K562 (cell line): ENCODE results near the gene HUNK.

Source experiments
- E2F1 ChIP-seq: sonication (generic); formaldehyde crosslinking; IDR thresholded peaks from 2 replicates; pipeline ENCODE4 v1.8.1; 2023; ENCODE audit warnings: mild to moderate bottlenecking, missing genetic modification reagents, moderate library complexity
- ESRRB ChIP-seq: fragments of 250-450 bp; sonication (Bioruptor Pico); IDR thresholded peaks from 2 replicates; pipeline ENCODE4 v1.5.0; 2020; ENCODE audit warnings: mild to moderate bottlenecking, moderate library complexity, borderline replicate concordance
- GABPB1 ChIP-seq: sonication (generic); formaldehyde crosslinking; IDR thresholded peaks from 2 replicates; pipeline ENCODE4 v1.8.0; 2022; ENCODE audit warnings: mild to moderate bottlenecking, missing genetic modification reagents
- MAX ChIP-seq: sonication (generic); formaldehyde crosslinking; IDR thresholded peaks from 2 replicates; pipeline ENCODE4 v1.9.0; 2022; ENCODE audit warnings: mild to moderate bottlenecking, missing genetic modification reagents
- POLR2A ChIP-seq: fragments of 450-650 bp; conservative IDR thresholded peaks from 2 replicates; pipeline ENCODE4 v1.6.1; 2016
- SMC3 ChIP-seq: conservative IDR thresholded peaks from 2 replicates; pipeline ENCODE4 v1.6.1; 2011; ENCODE audit warnings: low read depth, low read length, improper control_type of control experiment; ENCODE audit not compliant: insufficient read depth
- TAF1 ChIP-seq: IDR thresholded peaks from 2 replicates; pipeline ENCODE4 v1.6.1; 2011; ENCODE audit warnings: mild to moderate bottlenecking, low read length, moderate library complexity; ENCODE audit not compliant: insufficient read depth, control insufficient read depth, severe bottlenecking; ENCODE audit errors: extremely low read depth
- ZNF589 ChIP-seq: fragments of 200-800 bp; sonication (Bioruptor generic); IDR thresholded peaks from 2 replicates; pipeline ENCODE4 v1.6.1; 2016; ENCODE audit warnings: low read depth, missing genetic modification characterization, missing compliant biosample characterization
- ZNF79 ChIP-seq: fragments of 250-450 bp; sonication (Bioruptor Pico); IDR thresholded peaks from 2 replicates; pipeline ENCODE4 v1.4.0; 2020; ENCODE audit warnings: low read depth, mild to moderate bottlenecking, moderate library complexity
- TF ChIP-seq, protein P1 (sequence below): fragments of 250-450 bp; sonication (Bioruptor Pico); IDR thresholded peaks from 2 replicates; pipeline ENCODE4 v1.6.1; 2021; ENCODE audit warnings: mild to moderate bottlenecking
- TF ChIP-seq, protein P2 (sequence below), 3 experiments: IDR thresholded peaks in 2 of 3; conservative IDR thresholded peaks in 1 of 3; 2 replicates each; pipeline ENCODE4 v1.5.1; 2011 to 2012; ENCODE audit warnings: low read length in 3 of 3, mild to moderate bottlenecking in 3 of 3, control low read depth in 2 of 3, improper control_type of control experiment in 1 of 3, inconsistent platforms in 1 of 3, low read depth in 1 of 3, mixed read lengths in 1 of 3, moderate library complexity in 1 of 3; ENCODE audit not compliant: insufficient read depth in 2 of 3
- TF ChIP-seq, protein P3 (sequence below): sonication (generic); formaldehyde crosslinking; IDR thresholded peaks from 2 replicates; pipeline ENCODE4 v1.5.0; 2020; ENCODE audit warnings: missing genetic modification reagents
- TF ChIP-seq, protein P4 (sequence below): conservative IDR thresholded peaks from 2 replicates; pipeline ENCODE4 v1.6.1; 2011; ENCODE audit warnings: low read depth, mild to moderate bottlenecking, low read length; ENCODE audit not compliant: control insufficient read depth

GRCh38 chr21:31875496-31876015, 2.7 kb downstream of the HUNK start:
- TF ChIP-seq GABPB1 (no peak), POLR2A (no peak), E2F1 (CRISPR knock-in tag) (no peak), SMC3 (no peak), ZNF589 (CRISPR knock-in tag) (no peak), TAF1 (no peak), ZNF79 (CRISPR knock-in tag) (no peak), MAX (no peak), ESRRB (CRISPR knock-in tag) (no peak)
- TF ChIP-seq, protein P1, sequence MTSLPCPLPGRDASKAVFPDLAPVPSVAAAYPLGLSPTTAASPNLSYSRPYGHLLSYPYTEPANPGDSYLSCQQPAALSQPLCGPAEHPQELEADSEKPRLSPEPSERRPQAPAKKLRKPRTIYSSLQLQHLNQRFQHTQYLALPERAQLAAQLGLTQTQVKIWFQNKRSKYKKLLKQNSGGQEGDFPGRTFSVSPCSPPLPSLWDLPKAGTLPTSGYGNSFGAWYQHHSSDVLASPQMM (CRISPR knock-in tag): no peak
- TF ChIP-seq, protein P2, sequence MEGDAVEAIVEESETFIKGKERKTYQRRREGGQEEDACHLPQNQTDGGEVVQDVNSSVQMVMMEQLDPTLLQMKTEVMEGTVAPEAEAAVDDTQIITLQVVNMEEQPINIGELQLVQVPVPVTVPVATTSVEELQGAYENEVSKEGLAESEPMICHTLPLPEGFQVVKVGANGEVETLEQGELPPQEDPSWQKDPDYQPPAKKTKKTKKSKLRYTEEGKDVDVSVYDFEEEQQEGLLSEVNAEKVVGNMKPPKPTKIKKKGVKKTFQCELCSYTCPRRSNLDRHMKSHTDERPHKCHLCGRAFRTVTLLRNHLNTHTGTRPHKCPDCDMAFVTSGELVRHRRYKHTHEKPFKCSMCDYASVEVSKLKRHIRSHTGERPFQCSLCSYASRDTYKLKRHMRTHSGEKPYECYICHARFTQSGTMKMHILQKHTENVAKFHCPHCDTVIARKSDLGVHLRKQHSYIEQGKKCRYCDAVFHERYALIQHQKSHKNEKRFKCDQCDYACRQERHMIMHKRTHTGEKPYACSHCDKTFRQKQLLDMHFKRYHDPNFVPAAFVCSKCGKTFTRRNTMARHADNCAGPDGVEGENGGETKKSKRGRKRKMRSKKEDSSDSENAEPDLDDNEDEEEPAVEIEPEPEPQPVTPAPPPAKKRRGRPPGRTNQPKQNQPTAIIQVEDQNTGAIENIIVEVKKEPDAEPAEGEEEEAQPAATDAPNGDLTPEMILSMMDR (IDR thresholded peaks at IDR 0.05 in 2 of 3, conservative IDR thresholded peaks at IDR 0.05 in 1 of 3; ENCODE audit: insufficient read depth in 2 of 3, low read depth in 1 of 3, low read length in 3 of 3): no peak
- TF ChIP-seq, protein P3, sequence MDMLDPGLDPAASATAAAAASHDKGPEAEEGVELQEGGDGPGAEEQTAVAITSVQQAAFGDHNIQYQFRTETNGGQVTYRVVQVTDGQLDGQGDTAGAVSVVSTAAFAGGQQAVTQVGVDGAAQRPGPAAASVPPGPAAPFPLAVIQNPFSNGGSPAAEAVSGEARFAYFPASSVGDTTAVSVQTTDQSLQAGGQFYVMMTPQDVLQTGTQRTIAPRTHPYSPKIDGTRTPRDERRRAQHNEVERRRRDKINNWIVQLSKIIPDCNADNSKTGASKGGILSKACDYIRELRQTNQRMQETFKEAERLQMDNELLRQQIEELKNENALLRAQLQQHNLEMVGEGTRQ: no peak
- TF ChIP-seq, protein P4, sequence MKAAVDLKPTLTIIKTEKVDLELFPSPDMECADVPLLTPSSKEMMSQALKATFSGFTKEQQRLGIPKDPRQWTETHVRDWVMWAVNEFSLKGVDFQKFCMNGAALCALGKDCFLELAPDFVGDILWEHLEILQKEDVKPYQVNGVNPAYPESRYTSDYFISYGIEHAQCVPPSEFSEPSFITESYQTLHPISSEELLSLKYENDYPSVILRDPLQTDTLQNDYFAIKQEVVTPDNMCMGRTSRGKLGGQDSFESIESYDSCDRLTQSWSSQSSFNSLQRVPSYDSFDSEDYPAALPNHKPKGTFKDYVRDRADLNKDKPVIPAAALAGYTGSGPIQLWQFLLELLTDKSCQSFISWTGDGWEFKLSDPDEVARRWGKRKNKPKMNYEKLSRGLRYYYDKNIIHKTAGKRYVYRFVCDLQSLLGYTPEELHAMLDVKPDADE: no peak
